ENCODE data around the gene WDR74. TPM values are rescaled to one million over a fixed set of nuclear protein-coding genes. Genes with fewer than 3 reads are reported as not detected.
"Not testable (repeated sequence)": the region's sequence is repeated elsewhere in the genome, so short reads cannot be mapped to it uniquely, and the experiment has no call there.

Gene WDR74
- total RNA-seq, 1 experiment from 2014 or later, result 102 TPM

DNA sequence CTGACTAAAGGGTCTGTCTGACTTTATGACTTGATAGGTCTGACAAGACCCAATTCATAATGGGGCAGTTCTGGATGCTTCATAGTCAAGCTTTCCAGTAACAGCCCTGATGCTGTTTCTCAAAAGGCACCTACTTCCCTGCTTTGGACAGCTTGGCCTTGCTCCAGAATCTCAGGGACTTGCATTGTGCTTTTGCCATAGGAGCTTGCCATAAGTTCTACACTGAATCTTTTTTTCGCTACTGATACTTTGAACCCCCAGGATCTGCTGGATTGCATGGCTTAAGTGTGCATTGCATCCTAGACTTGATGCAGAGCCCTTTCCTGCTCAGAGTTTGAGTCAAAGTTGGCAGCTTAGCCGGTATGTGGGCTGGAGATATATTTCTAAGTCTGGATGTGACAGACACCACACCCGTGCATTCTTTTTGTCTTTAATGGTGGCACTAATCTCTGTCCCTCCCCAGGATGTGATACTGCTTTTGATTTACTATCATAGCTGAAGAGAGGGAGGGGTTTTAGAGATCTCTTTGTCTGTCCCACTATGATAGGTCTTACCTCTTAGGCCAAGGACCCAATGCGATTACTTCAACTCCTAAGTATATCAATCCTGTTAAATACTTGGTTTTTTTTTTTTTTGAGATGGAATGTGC is 24.4 kb upstream of the WDR74 start:
- no peak for DNase-seq (ENCODE audit: low read depth)
- in situ Hi-C loops (cut with HindIII; ENCODE audit: low pct_unique_long_range_greater_than_20kb, low sequenced_read_pairs), result no loop called here

DNA sequence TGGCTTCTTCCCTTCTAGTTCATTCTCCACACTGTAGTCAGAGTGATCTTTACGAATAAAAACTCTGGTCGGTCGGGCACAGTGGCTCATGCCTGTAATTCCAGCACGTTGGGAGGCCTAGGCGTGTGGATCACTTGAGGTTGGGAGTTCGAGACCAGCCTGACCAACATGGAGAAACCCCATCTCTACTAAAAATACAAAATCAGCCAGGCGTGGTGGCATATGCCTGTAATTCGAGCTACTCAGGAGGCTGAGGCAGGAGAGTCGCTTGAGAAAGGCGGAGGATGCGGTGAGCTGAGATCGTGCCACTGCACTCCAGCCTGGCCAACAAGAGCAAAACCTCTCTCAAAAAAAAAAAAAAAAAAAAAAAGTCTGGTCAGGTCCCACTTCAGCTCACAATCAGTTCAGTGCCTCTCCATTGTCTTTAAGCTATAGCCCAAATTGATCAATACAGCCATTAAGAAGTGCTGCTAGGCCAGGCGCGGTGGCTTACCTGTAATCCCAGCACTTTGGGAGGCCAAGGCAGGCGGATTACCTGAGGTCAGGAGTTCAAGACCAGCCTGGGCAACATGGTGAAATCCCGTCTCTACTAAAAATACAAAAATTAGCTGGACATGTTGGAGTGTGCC is 22.3 kb upstream of the WDR74 start:
- DNase-seq (ENCODE audit: low read depth); in situ Hi-C loops (cut with HindIII; ENCODE audit: low pct_unique_long_range_greater_than_20kb, low sequenced_read_pairs): not testable (repeated sequence)

DNA sequence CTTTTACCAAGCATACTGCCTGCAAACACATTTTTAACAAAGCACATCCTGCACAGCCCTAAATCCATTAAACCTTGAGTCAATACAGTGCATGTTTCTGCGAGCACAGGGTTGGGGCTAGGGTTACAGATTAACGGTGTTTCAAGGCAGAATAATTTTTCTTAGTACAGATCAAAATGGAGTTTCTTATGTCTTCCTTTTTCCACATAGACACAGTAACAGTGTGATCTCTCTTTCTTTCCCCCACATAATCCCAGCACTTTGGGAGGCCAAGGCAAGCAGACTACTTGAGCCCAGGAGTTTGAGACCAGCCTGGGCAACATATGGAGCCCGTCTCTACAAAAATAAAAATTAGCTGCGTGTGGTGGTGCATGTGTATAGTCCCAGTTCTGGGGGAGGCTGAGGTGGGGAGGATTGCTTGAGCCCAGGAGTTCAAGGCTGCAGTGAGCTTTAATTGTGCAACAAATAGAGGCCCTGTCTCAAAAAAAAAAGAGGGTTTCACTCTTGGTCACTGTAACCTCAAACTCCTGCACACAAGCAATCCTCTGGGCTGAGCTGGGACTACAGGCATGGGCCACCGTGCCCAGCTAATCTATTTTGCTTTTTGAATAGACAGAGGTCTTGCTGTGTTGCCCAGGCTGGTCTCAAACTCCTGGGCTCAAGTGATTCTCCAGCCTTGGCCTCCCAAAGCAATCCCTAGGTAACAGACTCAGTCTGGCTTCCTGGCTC is 21.6 kb upstream of the WDR74 start:
- in situ Hi-C loops (cut with HindIII; ENCODE audit: low pct_unique_long_range_greater_than_20kb, low sequenced_read_pairs), result no loop called here
- DNase-seq (ENCODE audit: low read depth), result no peak

DNA sequence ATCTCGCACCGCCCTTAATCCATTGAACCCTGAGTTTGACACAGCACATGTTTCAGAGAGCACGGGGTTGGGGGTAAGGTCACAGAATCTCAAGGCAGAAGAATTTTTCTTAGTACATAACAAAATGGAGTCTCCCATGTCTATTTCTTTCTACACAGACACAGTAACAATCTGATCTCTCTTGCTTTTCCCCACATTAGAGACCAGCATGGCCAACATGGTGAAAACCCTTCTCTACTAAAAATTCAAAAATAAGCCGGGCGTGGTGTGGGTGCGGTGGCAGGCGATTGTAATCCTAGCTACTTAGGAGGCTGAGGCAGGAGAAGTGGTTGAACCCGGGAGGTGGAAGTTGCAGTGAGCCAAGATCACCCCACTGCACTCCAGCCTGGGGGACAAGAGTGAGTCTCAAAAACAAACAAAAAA is 19.9 kb upstream of the WDR74 start:
- DNase-seq (ENCODE audit: low read depth); in situ Hi-C loops (cut with HindIII; ENCODE audit: low pct_unique_long_range_greater_than_20kb, low sequenced_read_pairs): not testable (repeated sequence)

DNA sequence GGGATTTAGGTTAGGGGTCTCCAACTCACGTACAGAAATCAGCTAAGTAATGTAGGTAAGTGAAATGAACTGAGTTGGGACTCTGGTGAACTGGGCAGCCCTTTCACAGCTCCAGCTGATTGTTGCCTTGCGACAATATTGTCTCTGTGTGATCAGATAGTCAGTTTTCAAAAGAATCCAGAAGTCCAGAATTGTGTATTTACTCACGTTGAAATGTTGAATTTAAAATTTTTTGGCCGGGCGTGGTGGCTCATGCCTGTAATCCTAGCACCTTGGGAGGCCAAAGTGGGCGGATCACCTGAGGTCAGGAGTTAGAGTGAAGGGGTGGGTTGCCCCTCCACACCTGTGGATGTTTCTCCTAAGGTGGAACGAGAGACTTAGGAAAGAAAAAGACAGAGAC is 18.8 kb upstream of the WDR74 start:
- in situ Hi-C loops (cut with HindIII; ENCODE audit: low pct_unique_long_range_greater_than_20kb, low sequenced_read_pairs), result no loop called here
- no peak for DNase-seq (ENCODE audit: low read depth)

DNA sequence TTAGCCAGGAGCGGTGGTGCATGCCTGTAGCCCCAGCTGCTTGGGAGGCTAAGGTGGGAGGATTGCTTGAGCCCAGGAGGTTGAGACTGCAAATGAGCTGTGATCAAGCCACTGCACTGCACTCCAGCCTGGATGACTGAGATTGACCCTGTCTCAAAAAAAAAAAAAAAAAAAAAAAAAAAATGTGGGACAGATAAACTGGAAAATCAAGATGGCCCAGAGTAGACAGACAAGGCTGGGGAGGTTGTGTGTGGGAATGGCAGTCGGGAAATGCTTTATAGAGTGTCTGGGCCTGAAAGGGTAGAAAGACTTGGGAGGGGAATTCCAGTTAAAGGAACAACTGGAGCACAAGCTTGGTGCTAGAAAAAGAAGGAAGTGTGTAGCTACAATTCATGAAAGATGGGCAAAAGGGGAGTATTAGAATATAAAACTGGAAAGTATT is 18.2 kb upstream of the WDR74 start:
- DNase-seq (ENCODE audit: low read depth), result no peak
- in situ Hi-C loops (cut with HindIII; ENCODE audit: low pct_unique_long_range_greater_than_20kb, low sequenced_read_pairs), result no loop called here

DNA sequence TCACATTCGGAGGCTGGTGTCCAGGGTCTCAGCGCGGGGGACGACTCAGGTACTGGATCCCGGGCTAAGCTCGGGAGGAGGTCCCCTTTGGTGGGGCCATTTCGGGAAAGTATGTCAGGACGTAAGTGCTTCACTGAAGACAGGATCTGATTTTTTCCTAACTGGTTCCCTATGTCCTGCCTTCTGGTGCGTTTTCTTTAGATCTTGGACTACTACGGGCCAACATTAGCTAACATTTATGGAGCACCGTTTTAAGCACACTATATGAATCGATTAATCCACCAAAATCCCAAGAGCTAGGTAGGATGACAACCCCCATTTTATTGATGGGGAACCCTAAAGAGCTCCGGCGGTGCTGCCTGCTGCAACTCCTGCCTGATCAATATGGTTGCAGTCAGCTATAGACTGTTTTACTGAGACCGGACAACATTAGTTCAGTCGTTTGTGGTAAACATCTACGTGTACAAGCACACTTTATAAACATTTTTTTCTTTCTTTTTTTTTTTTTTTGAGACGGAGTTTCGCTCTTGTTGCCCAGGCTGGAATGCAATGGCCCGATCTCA is 17.0 kb upstream of the WDR74 start:
- DNase-seq (ENCODE audit: low read depth), result no peak
- in situ Hi-C loops (cut with HindIII; ENCODE audit: low pct_unique_long_range_greater_than_20kb, low sequenced_read_pairs), result no loop called here

DNA sequence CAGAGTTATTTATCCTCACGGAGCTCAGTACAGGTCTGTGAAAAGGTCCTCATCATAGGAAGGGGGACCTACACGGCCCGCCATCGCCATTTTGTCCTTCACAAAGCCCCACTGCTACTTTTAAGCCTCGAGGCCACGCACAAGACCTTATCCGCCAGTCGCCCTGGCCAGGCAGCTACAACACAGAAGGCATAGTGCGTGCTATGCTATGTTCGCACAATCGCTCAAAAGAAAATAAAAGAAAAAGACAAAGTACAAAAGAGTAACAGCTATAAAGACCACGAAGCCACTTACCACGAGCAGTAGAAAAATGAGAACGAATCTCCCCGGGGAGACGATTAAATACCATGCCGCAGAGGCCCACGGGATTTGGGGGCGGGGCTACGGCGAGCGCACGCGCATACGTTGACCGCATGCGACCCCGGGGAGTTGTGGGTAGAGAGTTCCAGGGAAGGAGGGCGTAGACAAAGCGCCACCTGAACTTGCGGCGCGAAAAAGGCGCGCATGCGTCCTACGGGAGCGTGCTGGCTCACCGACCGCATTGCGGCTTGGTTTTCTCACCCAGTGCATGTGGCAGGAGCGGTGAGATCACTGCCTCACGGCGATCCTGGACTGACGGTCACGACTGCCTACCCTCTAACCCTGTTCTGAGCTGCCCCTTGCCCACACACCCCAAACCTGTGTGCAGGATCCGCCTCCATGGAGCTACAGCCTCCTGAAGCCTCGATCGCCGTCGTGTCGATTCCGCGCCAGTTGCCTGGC is 16.4 kb upstream of the WDR74 start:
- DNase-seq (ENCODE audit: low read depth), result peak; percentile 94
- in situ Hi-C loops (cut with HindIII; ENCODE audit: low pct_unique_long_range_greater_than_20kb, low sequenced_read_pairs), result no loop called here

DNA sequence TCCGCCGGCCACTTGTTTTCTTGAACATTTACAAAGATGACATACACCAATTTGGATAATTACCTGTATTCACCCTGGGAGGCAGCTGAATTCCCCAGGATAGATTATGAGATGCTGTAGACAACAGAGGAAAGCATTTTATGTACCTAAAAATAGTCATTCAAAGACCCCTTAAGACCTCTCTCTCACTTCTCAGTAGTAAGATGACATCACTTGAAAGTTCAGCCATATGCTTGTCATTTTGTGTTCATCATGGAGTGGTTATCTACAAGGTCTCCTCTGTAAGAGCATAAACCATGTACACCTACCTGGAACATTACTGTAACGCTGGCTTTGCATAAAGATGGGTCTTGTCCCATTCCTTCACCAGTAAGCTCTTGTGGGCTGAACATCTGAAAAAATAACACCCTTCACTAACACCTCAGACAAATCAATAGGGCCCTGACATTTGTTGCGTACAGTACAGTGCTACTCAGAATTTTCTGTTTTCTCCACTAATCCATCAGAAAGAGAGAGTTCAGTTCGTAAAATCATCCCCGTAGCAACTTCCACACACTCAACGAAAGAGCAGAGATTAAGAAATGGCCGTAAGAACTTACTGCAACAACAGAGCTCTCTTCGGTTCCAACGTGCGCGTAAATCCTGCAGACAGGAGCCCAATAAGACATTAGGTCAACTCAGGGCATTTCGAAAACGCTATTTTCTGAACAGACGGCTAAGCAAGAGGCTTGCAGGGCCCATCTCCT is 15.6 kb upstream of the WDR74 start:
- in situ Hi-C loops (cut with HindIII; ENCODE audit: low pct_unique_long_range_greater_than_20kb, low sequenced_read_pairs), result no loop called here
- no peak for DNase-seq (ENCODE audit: low read depth)

DNA sequence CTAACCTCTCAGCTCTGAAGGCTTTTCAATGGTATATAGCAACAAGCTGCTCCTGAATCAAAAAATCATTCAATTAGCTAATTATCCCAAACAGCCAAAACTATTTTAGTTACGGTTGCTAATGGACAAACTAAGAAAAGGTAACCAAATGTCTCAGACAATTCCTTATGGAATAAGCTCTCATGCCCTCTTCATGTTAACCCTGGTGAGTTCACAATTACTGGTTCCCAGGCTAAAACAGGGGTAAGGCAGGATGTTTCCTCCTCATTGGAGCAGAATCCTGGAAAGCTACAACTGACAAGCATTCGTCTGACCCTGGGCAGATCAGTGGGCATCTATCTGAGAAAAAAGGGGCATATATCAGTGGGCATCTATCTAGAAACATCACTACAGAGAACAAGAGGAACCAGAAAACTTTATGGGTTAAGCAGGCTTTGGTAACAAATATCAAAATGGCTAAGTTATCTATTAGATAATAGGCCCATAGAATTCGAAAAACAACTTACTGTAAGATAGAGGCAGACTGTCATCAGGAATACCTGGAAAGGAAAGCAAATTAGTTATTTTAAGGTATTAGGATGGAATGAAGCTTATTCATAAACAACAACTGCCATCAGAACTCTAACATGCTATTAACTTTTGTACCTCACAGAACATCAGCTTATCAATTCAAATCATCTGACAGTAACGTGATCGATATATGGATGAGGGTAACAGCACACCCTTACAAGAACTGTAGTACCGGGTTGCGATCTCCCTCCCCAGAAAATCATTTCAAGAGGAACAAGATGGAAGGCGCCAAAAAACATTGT is 14.8 kb upstream of the WDR74 start:
- in situ Hi-C loops (cut with HindIII; ENCODE audit: low pct_unique_long_range_greater_than_20kb, low sequenced_read_pairs), result no loop called here
- no peak for DNase-seq (ENCODE audit: low read depth)

DNA sequence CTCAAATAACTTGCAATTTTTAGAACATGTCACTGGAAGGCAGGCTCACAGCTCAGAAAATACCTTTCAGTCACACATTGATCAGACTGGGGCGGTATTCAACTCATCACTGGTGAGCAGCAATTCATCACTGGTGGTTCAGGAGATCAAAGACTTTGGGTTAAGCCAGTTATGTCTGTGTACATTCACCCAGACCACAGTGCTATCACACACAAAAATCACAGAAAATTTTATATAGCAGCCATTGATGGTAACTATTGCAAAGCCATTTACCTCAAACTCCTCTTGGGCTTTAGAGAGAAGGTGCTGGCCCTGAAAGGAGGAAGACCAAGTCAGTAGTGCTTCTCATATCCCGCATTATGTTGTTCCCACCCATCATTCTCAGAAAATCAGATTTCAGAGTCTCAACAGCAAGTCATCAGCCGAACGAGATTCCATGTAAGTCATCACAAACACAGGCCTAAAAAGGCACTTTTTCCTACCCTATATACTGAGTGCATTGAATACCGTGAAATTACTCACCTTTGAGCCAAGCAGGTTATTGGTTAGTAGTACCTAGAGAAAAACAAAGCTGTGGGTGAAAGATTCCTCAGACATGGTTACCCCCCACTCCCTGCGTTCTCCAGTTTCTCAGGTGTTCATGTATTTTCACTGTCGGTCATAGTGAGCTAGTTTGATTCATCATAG is 14.0 kb upstream of the WDR74 start:
- in situ Hi-C loops (cut with HindIII; ENCODE audit: low pct_unique_long_range_greater_than_20kb, low sequenced_read_pairs), result no loop called here
- DNase-seq (ENCODE audit: low read depth), result no peak

DNA sequence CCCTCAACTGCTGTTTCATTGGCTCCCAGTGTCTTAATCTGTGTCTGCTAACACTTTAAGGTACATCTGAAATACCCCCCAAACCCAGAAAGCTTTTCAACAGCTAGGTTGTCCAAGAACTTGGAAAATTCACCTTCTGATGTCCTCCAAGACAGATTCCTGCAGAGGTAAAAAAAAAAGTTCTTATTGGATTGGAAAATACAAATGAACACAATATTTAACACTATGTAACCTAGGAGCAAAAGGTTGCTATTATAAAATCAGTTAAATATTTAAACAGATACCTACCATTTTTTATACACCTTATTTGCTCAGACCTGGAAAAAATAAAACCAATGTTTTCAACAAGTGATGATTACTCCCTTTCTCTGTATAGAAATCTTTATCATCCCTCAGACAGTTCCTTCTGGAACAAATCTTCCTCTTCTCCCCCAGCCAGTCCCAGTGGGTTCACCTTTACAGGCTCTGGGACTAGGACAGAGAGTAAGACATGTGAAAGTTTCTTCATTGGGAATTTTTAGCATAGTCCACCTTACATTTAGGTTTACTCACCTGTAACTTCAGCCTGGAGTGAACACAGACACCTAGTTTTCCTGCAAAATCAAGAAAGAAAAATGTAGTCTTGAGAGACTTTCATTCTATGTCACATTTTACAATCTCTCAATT is 13.3 kb upstream of the WDR74 start:
- in situ Hi-C loops (cut with HindIII; ENCODE audit: low pct_unique_long_range_greater_than_20kb, low sequenced_read_pairs), result no loop called here
- DNase-seq (ENCODE audit: low read depth), result no peak

DNA sequence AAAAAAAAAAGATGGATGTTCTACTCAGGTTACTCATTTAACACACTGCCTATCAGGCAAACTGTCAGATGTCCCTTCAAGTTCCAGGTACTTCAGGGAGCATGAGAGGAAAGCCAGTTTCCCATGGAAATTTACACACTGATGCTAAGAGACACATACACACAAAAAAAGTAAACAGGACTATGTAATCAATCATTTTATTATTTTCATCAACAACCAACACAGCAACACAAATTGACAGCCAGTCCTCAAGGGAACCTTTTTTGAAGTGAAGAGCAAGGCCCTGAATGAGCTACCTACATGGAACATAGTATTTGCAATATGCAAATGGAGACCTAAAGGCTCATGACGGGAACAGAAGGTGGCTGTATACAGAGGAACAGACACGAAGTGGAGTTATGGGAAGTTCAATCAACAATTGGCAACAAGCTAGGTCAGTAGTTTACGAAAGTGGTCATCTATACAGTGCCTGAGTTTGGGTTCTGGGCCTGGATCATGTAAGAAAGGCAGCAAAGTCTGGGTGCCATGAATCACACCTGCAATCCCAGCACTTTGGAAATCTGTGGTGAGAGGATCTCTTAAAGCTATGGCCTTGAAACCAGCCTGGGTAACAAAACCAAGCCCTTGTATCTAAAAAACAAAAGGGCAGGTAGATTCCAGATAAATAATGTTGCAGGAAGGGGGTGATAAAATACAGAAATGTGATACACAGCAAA is 12.6 kb upstream of the WDR74 start:
- in situ Hi-C loops (cut with HindIII; ENCODE audit: low pct_unique_long_range_greater_than_20kb, low sequenced_read_pairs), result no loop called here
- DNase-seq (ENCODE audit: low read depth), result no peak

DNA sequence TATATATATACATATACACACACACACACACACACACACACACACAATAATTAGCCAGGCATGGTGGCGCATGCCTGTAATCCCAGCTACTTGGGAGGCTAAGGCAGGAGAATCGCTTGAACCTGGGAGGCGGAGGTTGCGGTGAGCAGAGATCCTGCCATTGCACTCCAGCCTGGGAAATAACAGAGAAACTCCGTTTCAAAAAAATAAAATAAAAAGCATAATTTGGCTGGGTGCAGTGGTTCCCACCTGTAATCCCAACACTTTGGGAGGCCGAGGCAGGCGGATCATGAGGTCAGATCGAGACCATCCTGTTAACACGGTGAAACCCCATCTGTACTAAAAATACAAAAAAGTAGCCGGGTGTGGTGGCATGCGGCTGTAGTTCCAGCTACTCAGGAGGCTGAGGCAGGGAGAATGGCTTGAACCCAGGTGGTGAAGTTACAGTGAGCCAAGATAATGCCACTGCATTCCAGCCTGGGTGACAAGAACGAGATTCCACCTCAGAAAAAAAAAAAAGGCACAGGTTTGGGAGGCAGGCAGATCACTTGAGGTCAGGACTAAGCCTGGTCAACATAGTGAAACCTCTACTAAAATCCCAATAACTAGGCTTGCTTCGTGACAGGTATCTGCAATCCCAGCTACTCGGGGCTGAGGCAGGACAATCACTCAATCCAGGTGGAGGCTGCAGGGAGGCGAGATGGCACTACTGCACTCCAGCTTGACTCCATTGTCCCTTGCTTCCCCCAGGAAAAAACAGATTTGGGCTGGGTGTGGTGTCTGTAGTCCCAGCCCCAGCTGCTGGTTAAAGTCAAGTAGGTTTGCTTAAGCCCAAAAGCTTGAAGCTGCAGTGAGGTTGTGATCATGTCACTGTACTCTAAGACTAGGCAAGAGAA is 11.8 kb upstream of the WDR74 start:
- in situ Hi-C loops (cut with HindIII; ENCODE audit: low pct_unique_long_range_greater_than_20kb, low sequenced_read_pairs), result no loop called here
- peak; percentile 40 for DNase-seq (ENCODE audit: low read depth)
